ENCODE results near the gene GOSR1. TPM values are rescaled to one million over a fixed set of nuclear protein-coding genes. Genes with fewer than 3 reads are reported as not detected.
"Not testable (repeated sequence)": the region's sequence is repeated elsewhere in the genome, so short reads cannot be mapped to it uniquely, and the experiment has no call there.

The GOSR1 gene
- total RNA-seq, 2 donors from 2014 or later = 25.2 to 33.5 TPM

GRCh38 chr17:30552994-30553566, 75.9 kb downstream of the GOSR1 start:
- Histone ChIP-seq H3K27me3 (no peaks in the 10 kb centered on the region), H3K9me3 (no peaks in the 10 kb centered on the region), H3K4me3 (no peak overlapping the region), H3K27ac (no peak overlapping the region), H3K36me3 (no peaks in the 10 kb centered on the region), H3K4me1 (no peaks in the 10 kb centered on the region)
- peak; percentile 18 for DNase-seq (ENCODE audit: low spot score)
- TF ChIP-seq CTCF (IDR thresholded peaks at IDR 0.05) = no peak

GRCh38 chr17:30553823-30554440, 76.7 kb downstream of the GOSR1 start:
- not testable (repeated sequence) for H3K27ac ChIP-seq, H3K4me3 ChIP-seq, H3K9me3 ChIP-seq, H3K4me1 ChIP-seq, H3K36me3 ChIP-seq, H3K27me3 ChIP-seq
- DNase-seq (ENCODE audit: low spot score) = peak; percentile 34

- H3K36me3 ChIP-seq = no peaks in the 10 kb centered on the region
- no peaks in the 10 kb centered on the region for H3K4me1 ChIP-seq
- no peaks in the 10 kb centered on the region for H3K27me3 ChIP-seq
- H3K9me3 ChIP-seq = no peaks in the 10 kb centered on the region
- H3K27ac ChIP-seq = no peak overlapping the region
- DNase-seq (ENCODE audit: low spot score) = peak; percentile 56
- TF ChIP-seq CTCF (IDR thresholded peaks at IDR 0.05) = peak in 1 of 2 donors; percentile 38
- no peak overlapping the region for H3K4me3 ChIP-seq
These were observed 77.9 kb downstream of the GOSR1 start for GRCh38 chr17:30554839-30555751.

- peak; percentile 13 for DNase-seq (ENCODE audit: low spot score)
- H3K4me1 ChIP-seq = no peaks in the 10 kb centered on the region
- no peak overlapping the region for H3K4me3 ChIP-seq
- TF ChIP-seq CTCF (IDR thresholded peaks at IDR 0.05) = no peak
- H3K27me3 ChIP-seq = no peaks in the 10 kb centered on the region
- H3K27ac ChIP-seq = no peak overlapping the region
- no peaks in the 10 kb centered on the region for H3K9me3 ChIP-seq
- no peaks in the 10 kb centered on the region for H3K36me3 ChIP-seq
These were observed 78.7 kb downstream of the GOSR1 start for GRCh38 chr17:30555942-30556341.

- Histone ChIP-seq H3K27ac (no peak overlapping the region), H3K4me1 (no peaks in the 10 kb centered on the region), H3K27me3 (no peaks in the 10 kb centered on the region), H3K9me3 (no peaks in the 10 kb centered on the region), H3K36me3 (no peaks in the 10 kb centered on the region), H3K4me3 (no peak overlapping the region)
- DNase-seq (ENCODE audit: low spot score) = peak; percentile 36
- no peak for TF ChIP-seq CTCF (IDR thresholded peaks at IDR 0.05)
These were observed 79.4 kb downstream of the GOSR1 start for GRCh38 chr17:30556374-30557332.

Data from right atrium auricular region (tissue), 2 donors.